Nucleus accumbens (tissue), 56 donors: Measurements from ENCODE around the gene TMCC1.

Source experiments
- DNase-seq, 56 donors: peaks; one replicate each; lab custom pipeline; 2025; lab: John Stamatoyannopoulos, UW

TMCC1 gene

GRCh38 chr3:129837065-129837642 is 56.4 kb downstream of the TMCC1 start:
- no peak for DNase-seq

- DNase-seq: no peak
Observed at GRCh38 chr3:129836381-129837064, 57.0 kb downstream of the TMCC1 start.

- DNase-seq: no peak
Observed at GRCh38 chr3:129835198-129835597, 58.3 kb downstream of the TMCC1 start.

GRCh38 chr3:129834580-129834979 is 58.9 kb downstream of the TMCC1 start:
- no peak for DNase-seq

- peak in 2 of 56 donors; percentile 2 to 30 for DNase-seq
Observed at GRCh38 chr3:129831942-129832341, 61.6 kb downstream of the TMCC1 start.

GRCh38 chr3:129831503-129831902 is 62.0 kb downstream of the TMCC1 start:
- no peak for DNase-seq

- peak in 32 of 56 donors; percentile 0 to 68 (median 30) for DNase-seq
Observed at GRCh38 chr3:129829640-129830039, 63.9 kb downstream of the TMCC1 start.

- no peak for DNase-seq
Observed at GRCh38 chr3:129827765-129828164, 65.7 kb downstream of the TMCC1 start.

GRCh38 chr3:129824926-129825541 is 68.5 kb downstream of the TMCC1 start:
- DNase-seq: peak in 15 of 56 donors; percentile 1 to 32 (median 15)

GRCh38 chr3:129822679-129823078 is 70.8 kb downstream of the TMCC1 start:
- no peak for DNase-seq

- DNase-seq: no peak
Observed at GRCh38 chr3:129822241-129822640, 71.3 kb downstream of the TMCC1 start.

GRCh38 chr3:129820587-129820986 is 72.9 kb downstream of the TMCC1 start:
- DNase-seq: no peak

GRCh38 chr3:129812589-129812988 is 80.9 kb downstream of the TMCC1 start:
- DNase-seq: no peak

GRCh38 chr3:129809297-129809696 is 84.2 kb downstream of the TMCC1 start:
- DNase-seq: no peak

- no peak for DNase-seq
Observed at GRCh38 chr3:129796146-129796545, 97.4 kb downstream of the TMCC1 start.

GRCh38 chr3:129795186-129796010 is 98.1 kb downstream of the TMCC1 start:
- peak in 1 of 56 donors; percentile 31 for DNase-seq

- DNase-seq: peak in 4 of 56 donors; percentile 3 to 10 (median 6)
Observed at GRCh38 chr3:129794311-129795185, 99.0 kb downstream of the TMCC1 start.

- peak in 26 of 56 donors; percentile 1 to 47 (median 18) for DNase-seq
Observed at GRCh38 chr3:129793942-129794310, 99.6 kb downstream of the TMCC1 start.

- no peak for DNase-seq
Observed at GRCh38 chr3:129793319-129793718, 100.2 kb downstream of the TMCC1 start.

- no peak for DNase-seq
Observed at GRCh38 chr3:129783470-129783869, 110.0 kb downstream of the TMCC1 start.
